A673 (cell line): ENCODE results near the gene RIPPLY3. TPM values are rescaled to one million over a fixed set of nuclear protein-coding genes. Genes with fewer than 3 reads are reported as not detected.

Source experiments
- BruUV-seq: library from RNA; stranded (reverse); fragments of 400-500 nt; replicated peaks from 2 replicates; lab custom pipeline; 2021; lab: Mats Ljungman, UMichigan
- CTCF ChIA-PET: fragments of 300-600 bp; sonication (Branson Sonifier 250); formaldehyde crosslinking; loops from one replicate; lab custom pipeline; 2022; ENCODE audit warnings: antibody characterized with exemption; lab: Charles Lee
- POLR2A ChIA-PET: fragments of 300-600 bp; sonication (Branson Sonifier 250); formaldehyde crosslinking; loops from one replicate; lab custom pipeline; 2022; ENCODE audit warnings: antibody characterized with exemption; ENCODE audit not compliant: low non-redundant PET; lab: Charles Lee
- DNase-seq: peaks from one replicate; pipeline ENCODE4 v3.0.0-alpha.2; 2015; ENCODE audit warnings: low spot score
- H3K27ac ChIP-seq: fragments of 200-600 bp; sonication (generic); 2 replicates; pipeline ENCODE4 v1.5.1; 2016; ENCODE audit warnings: mixed run types, low read depth, mild to moderate bottlenecking, mixed read lengths, antibody characterized with exemption, low read length; ENCODE audit not compliant: poor library complexity, severe bottlenecking
- H3K27me3 ChIP-seq: fragments of 200-600 bp; sonication (generic); replicated peaks from 2 replicates; pipeline ENCODE4 v1.6.1; 2017; ENCODE audit warnings: mixed run types, low read depth, mild to moderate bottlenecking, mixed read lengths, antibody characterized with exemption, low read length; ENCODE audit not compliant: insufficient read depth, poor library complexity
- H3K36me3 ChIP-seq: fragments of 200-600 bp; sonication (generic); 2 replicates; pipeline ENCODE4 v1.6.1; 2016; ENCODE audit warnings: mixed run types, mild to moderate bottlenecking, mixed read lengths, antibody characterized with exemption, low read length; ENCODE audit not compliant: insufficient read depth, poor library complexity, severe bottlenecking
- H3K4me1 ChIP-seq: fragments of 200-600 bp; sonication (generic); 2 replicates; pipeline ENCODE4 v1.6.1; 2017; ENCODE audit warnings: mixed run types, mild to moderate bottlenecking, mixed read lengths, antibody characterized with exemption, low read length; ENCODE audit not compliant: insufficient read depth, poor library complexity, severe bottlenecking
- H3K4me3 ChIP-seq: fragments of 200-600 bp; sonication (generic); 2 replicates; pipeline ENCODE4 v1.5.1; 2016; ENCODE audit warnings: low read depth, mixed run types, mild to moderate bottlenecking, mixed read lengths, low read length; ENCODE audit not compliant: poor library complexity, severe bottlenecking
- H3K9me3 ChIP-seq: fragments of 200-600 bp; sonication (generic); 2 replicates; pipeline ENCODE4 v1.6.1; 2016; ENCODE audit warnings: mixed run types, low read depth, mild to moderate bottlenecking, mixed read lengths, antibody characterized with exemption, low read length; ENCODE audit not compliant: poor library complexity, severe bottlenecking
- EZH2 ChIP-seq: fragments of 200-600 bp; sonication (generic); IDR thresholded peaks from 2 replicates; pipeline ENCODE4 v1.6.1; 2017; ENCODE audit warnings: borderline replicate concordance, low read depth, mild to moderate bottlenecking, mixed read lengths, antibody characterized with exemption, low read length; ENCODE audit not compliant: poor library complexity, severe bottlenecking
- intact Hi-C: fragments of 100-400 bp; cut with micrococcal nuclease; formaldehyde crosslinking; loops from one replicate; pipeline ENCODE4 v1.10.0; 2022; ENCODE audit not compliant: unreplicated experiment
- total RNA-seq: library from RNA; stranded (reverse); gene quantifications from 2 replicates; pipeline ENCODE4 v1.2.3, GENCODE V29; 2021
- TF ChIP-seq, protein P1 (sequence below): fragments of 300-800, 200-600 bp; sonication (generic); conservative IDR thresholded peaks from 2 replicates; pipeline ENCODE4 v1.5.1; 2017; ENCODE audit warnings: low read depth, mild to moderate bottlenecking, antibody characterized with exemption, low read length, moderate library complexity, mixed read lengths

Gene RIPPLY3
- total RNA-seq, 1 experiment from 2014 or later, result 5.0 TPM

DNA sequence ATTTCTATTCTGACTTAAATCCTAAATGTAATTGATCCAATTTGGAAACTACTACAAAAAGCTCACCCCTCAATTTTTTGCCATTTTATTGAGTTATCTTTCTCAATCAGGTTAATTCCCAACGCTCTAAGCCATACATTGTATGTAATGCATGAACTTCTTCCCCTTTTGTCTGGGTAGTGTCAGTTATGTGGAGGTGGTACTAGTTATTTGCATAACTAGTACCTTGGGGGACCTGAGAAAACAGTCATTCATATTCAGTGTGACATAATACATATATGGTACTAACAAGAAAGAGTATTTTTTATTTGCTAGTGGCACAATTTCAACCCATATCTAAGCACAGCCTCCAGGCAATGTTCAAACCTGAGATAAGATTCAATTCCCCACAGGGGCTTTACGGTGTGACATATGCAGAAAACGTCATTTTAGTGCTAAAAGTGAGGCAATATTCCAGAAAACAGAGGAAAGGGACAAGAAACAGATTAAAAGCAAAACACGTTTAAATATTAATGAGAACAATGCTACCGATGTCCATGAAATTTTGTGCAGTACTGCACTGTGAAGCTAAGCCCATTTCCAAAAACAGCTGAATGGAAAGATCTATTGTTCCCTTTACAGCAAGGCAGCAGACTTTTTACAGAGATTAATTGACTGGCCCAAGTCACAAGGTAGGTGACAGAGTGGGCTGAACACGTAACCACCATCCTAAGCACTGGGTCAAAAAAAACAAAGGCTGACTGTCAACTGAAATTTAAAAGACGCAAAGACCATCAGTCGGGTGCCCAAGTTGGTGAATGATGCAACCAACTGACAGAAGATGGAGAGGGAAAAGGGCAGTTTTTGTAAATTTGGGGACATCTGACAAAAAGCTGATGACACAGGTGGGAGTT is 41.4 kb upstream of the RIPPLY3 start:
- H3K27me3 ChIP-seq, result no peaks in the 10 kb centered on the region
- H3K4me1 ChIP-seq, result peaks cover 10% of the 10 kb centered on the region
- no peaks in the 10 kb centered on the region for H3K9me3 ChIP-seq
- no peak for DNase-seq
- POLR2A ChIA-PET, result no interaction called here
- TSS peak; percentile 60 for BruUV-seq
- CTCF ChIA-PET, result interaction anchor here (0.5 to 0.6 kb wide), 2 partner anchors 157 to 237 kb away, joined by 3 read pairs; no protein-coding TSS in a partner anchor
- no peaks in the 10 kb centered on the region for H3K36me3 ChIP-seq
- H3K27ac ChIP-seq, result peak overlapping the region; percentile 73
- TF ChIP-seq, protein P1, sequence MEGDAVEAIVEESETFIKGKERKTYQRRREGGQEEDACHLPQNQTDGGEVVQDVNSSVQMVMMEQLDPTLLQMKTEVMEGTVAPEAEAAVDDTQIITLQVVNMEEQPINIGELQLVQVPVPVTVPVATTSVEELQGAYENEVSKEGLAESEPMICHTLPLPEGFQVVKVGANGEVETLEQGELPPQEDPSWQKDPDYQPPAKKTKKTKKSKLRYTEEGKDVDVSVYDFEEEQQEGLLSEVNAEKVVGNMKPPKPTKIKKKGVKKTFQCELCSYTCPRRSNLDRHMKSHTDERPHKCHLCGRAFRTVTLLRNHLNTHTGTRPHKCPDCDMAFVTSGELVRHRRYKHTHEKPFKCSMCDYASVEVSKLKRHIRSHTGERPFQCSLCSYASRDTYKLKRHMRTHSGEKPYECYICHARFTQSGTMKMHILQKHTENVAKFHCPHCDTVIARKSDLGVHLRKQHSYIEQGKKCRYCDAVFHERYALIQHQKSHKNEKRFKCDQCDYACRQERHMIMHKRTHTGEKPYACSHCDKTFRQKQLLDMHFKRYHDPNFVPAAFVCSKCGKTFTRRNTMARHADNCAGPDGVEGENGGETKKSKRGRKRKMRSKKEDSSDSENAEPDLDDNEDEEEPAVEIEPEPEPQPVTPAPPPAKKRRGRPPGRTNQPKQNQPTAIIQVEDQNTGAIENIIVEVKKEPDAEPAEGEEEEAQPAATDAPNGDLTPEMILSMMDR, result no peak
- no peak for TF ChIP-seq EZH2
- H3K4me3 ChIP-seq, result peak overlapping the region; percentile 65
- intact Hi-C loops, result no loop called here

DNA sequence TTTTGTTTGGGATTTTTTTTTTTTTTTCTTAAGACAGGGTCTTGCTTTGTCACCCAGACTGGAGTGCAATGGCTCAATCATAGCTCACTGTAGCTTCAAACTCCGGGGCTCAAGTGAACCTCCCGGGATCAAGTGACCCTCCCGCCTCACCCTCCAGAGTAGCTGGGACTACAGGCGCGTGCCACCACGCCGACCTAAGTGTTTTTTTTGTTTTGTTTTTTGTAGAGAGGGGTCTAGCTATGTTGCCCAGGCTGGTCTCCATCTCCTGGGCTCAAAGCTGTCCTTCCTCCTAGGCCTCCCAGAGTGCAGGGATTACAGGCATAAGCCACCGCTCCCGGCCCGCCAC is 40.8 kb upstream of the RIPPLY3 start:
- H3K4me1 ChIP-seq, result peaks cover 10% of the 10 kb centered on the region
- CTCF ChIA-PET, result interaction anchor here (0.5 to 1.3 kb wide), 3 partner anchors 11 to 238 kb away, joined by 3 to 6 read pairs (median 3); no protein-coding TSS in a partner anchor
- peak overlapping the region; percentile 73 for H3K27ac ChIP-seq
- H3K36me3 ChIP-seq, result no peaks in the 10 kb centered on the region
- H3K9me3 ChIP-seq, result no peaks in the 10 kb centered on the region
- POLR2A ChIA-PET, result interaction anchor here (0.6 kb wide), 1 partner anchor 187 kb away, joined by 3 read pairs; no protein-coding TSS in a partner anchor
- H3K27me3 ChIP-seq, result no peaks in the 10 kb centered on the region
- TF ChIP-seq EZH2, result no peak
- TF ChIP-seq, protein P1, result no peak
- peak overlapping the region; percentile 65 for H3K4me3 ChIP-seq
- no TSS peak for BruUV-seq
- DNase-seq, result no peak
- intact Hi-C loops, result no loop called here

DNA sequence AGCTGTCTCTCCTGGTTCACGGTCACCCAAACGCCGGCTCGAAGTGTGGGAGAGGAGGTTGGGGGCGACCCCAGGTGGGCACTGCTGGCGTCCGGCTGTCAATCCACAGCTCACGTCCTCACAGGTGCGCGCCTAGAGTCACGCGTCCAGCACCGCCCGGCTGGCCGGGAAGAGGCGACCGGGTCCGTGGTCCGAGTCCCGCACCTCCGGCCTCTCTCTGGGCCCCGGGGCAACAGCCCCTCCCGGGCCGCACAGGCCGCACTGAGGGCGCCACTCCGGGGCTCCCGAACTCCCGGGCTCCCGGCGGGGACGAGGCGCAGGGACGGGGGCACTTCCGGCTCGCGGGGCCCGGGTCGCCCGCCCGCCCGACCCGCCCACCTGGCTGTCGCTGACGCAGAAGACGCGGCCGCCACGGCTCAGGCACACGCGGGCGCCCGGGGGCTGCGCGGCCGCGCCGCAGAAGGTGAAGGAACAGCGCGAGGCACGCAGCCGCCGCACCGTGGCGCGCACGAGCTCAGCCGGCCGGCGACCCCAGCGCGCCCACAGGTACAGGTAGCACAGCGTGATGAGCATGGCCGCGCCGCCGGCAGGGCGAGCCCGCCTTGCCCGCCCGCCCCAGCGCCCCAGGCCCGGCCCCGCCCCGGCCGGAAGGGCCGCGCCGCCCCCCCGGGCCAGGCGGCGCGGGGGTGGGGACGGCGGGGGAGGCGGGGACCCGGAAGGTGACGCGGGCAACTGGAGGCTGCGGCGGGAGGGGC is 40.3 kb upstream of the RIPPLY3 start, which contains the start of gene HLCS:
TSS of gene HLCS (minus strand) at position 604 of the 755 bp plus-strand sequence. CDS start at position 573, 31 bp downstream.
- no peak for TF ChIP-seq EZH2
- TF ChIP-seq, protein P1, result no peak
- Histone ChIP-seq H3K4me1 (peaks cover 10% of the 10 kb centered on the region), H3K27me3 (no peaks in the 10 kb centered on the region), H3K27ac (peak within 1 kb of the TSS; percentile 73), H3K36me3 (no peaks in the 10 kb centered on the region), H3K9me3 (no peaks in the 10 kb centered on the region), H3K4me3 (peak within 1 kb of the TSS; percentile 65)
- intact Hi-C loops, result no loop called here
- no TSS peak for BruUV-seq
- peak; percentile 78 for DNase-seq
- ChIA-PET CTCF (interaction anchor here (0.5 to 1.3 kb wide), 4 partner anchors 11 to 50 kb away, joined by 3 to 6 read pairs (median 4); no protein-coding TSS in a partner anchor), POLR2A (interaction anchor here (0.6 kb wide), 2 partner anchors 19 to 187 kb away, joined by 3 read pairs; no protein-coding TSS in a partner anchor)
